Measurements from ENCODE around the gene PIK3R6. TPM values are rescaled to one million over a fixed set of nuclear protein-coding genes. Genes with fewer than 3 reads are reported as not detected.

The PIK3R6 gene
- total and polyA plus RNA-seq, 2 of the 13 experiments (the other 11 are each of a cell fraction or from before 2014, with no cell fraction given): not detected

GRCh38 chr17:8870406-8871040 lies 3.0 kb upstream of the PIK3R6 start:
- Histone ChIP-seq H3K36me3 (replicated peaks in 1 of 2; ENCODE audit: control insufficient read depth in 1 of 2, insufficient read depth in 2 of 2, low read length in 2 of 2) (no peaks in the 10 kb centered on the region), H3K4me3 (replicated peaks in 1 of 3; ENCODE audit: insufficient read depth in 1 of 3, low read depth in 2 of 3, low read length in 3 of 3) (no peak overlapping the region), H2AFZ (ENCODE audit: low read length) (no peak overlapping the region), H3K4me1 (ENCODE audit: insufficient read depth, low read length) (peaks cover 27% of the 10 kb centered on the region), H3K27ac (ENCODE audit: extremely low read length, insufficient read depth, low read length) (no peak overlapping the region), H3K4me2 (ENCODE audit: low read depth, low read length) (no peak overlapping the region), H3K9me3 (ENCODE audit: low read length) (no peaks in the 10 kb centered on the region), H3K9ac (ENCODE audit: insufficient read depth, low read depth, low read length) (no peak overlapping the region), H3K79me2 (ENCODE audit: insufficient read depth, low read length) (no peaks in the 10 kb centered on the region), H3K27me3 (ENCODE audit: control insufficient read depth in 1 of 2, insufficient read depth in 2 of 2, low read length in 2 of 2) (peaks cover 12 to 72% of the 10 kb centered on the region in 2 experiments), H4K20me1 (ENCODE audit: insufficient read depth, low read length) (no peaks in the 10 kb centered on the region)
- no peak for TF ChIP-seq MATR3 (CRISPR knock-in tag; IDR thresholded peaks at IDR 0.05)
- TF ChIP-seq ZBTB33 (CRISPR knock-in tag; IDR thresholded peaks at IDR 0.05): no peak
- TF ChIP-seq ZNF550 (CRISPR knock-in tag; IDR thresholded peaks at IDR 0.05; ENCODE audit: borderline replicate concordance): no peak
- TF ChIP-seq GMEB1 (CRISPR knock-in tag; IDR thresholded peaks at IDR 0.05; ENCODE audit: borderline replicate concordance): no peak
- TF ChIP-seq ZBTB7A (CRISPR knock-in tag; IDR thresholded peaks at IDR 0.05): no peak
- TF ChIP-seq SETDB1 (CRISPR knock-in tag; IDR thresholded peaks at IDR 0.05; ENCODE audit: borderline replicate concordance): no peak
- TF ChIP-seq ZBTB37 (CRISPR knock-in tag; IDR thresholded peaks at IDR 0.05): no peak
- TF ChIP-seq ZNF547 (CRISPR knock-in tag; IDR thresholded peaks at IDR 0.05): no peak
- no peak for TF ChIP-seq ZNF136 (CRISPR knock-in tag; IDR thresholded peaks at IDR 0.05; ENCODE audit: low read depth)
- no peak for TF ChIP-seq REXO4 (CRISPR knock-in tag; IDR thresholded peaks at IDR 0.05; ENCODE audit: borderline replicate concordance)
- no peak for TF ChIP-seq SRSF4 (IDR thresholded peaks at IDR 0.05; ENCODE audit: low read depth, low read length, poor library complexity, severe bottlenecking)
- no peak for TF ChIP-seq ZNF747 (CRISPR knock-in tag; IDR thresholded peaks at IDR 0.05; ENCODE audit: borderline replicate concordance)
- FAIRE-seq (no peak), ATAC-seq (no peak), DNase-seq (ENCODE audit: low spot score) (no peak)
- CTCF ChIA-PET (ENCODE audit: low intra/inter-chr PET ratio, low total read pairs): no interaction called here
- intact Hi-C loops (cut with micrococcal nuclease; ENCODE audit: unreplicated experiment): no loop called here
- no TSS peak for BruUV-seq (replicated peaks)
- WGBS (ENCODE audit: low lambda C conversion rate): 55% methylated on average over 13 of the region's 13 CpGs
- in situ Hi-C loops (cut with HindIII; ENCODE audit: extremely low pct_ligation_motif_present, low pct_unique_long_range_greater_than_20kb): no loop called here
- POLR2A ChIA-PET: no interaction called here

All from HepG2 (cell line).